Stomach (tissue), 9 donors: ENCODE results near the gene PRKCE. TPM values are rescaled to one million over a fixed set of nuclear protein-coding genes. Genes with fewer than 3 reads are reported as not detected.

ENCODE experiments used
- DNase-seq, 2 donors: peaks; one replicate each; pipeline versions ENCODE4 v3.0.0 to v3.0.0-alpha.2; 2013 to 2019
- H3K27ac ChIP-seq, 5 donors: fragments of 200-600 bp in 4 of 5; sonication (generic) in 4 of 5; one replicate each; pipeline ENCODE4 v1.5.1; 2013 to 2019; ENCODE audit warnings: mild to moderate bottlenecking in 1 of 5, moderate library complexity in 1 of 5
- H3K27me3 ChIP-seq, 3 donors: fragments of 200-600 bp; sonication (generic); one replicate each; pipeline ENCODE4 v1.5.1; 2017 to 2019; ENCODE audit warnings: mixed run types in 1 of 3
- H3K36me3 ChIP-seq, 4 donors: fragments of 200-600 bp; sonication (generic); 1 replicate in 3 of 4; 2 replicates in 1 of 4; pipeline ENCODE4 v1.5.1; 2016 to 2019
- H3K4me1 ChIP-seq, 4 donors: fragments of 200-600 bp; sonication (generic); one replicate each; pipeline ENCODE4 v1.5.1; 2016 to 2019
- H3K4me3 ChIP-seq, 4 donors: fragments of 200-600 bp; sonication (generic) in 3 of 4; one replicate each; pipeline ENCODE4 v1.5.1; 2016 to 2019; ENCODE audit warnings: mild to moderate bottlenecking in 1 of 4
- H3K9me3 ChIP-seq, 4 donors: fragments of 200-600 bp; sonication (generic); one replicate each; pipeline ENCODE4 v1.5.1; 2016 to 2019
- EP300 ChIP-seq: sonication (generic); formaldehyde crosslinking; IDR thresholded peaks from one replicate; pipeline ENCODE4 v1.6.1; 2017; ENCODE audit warnings: antibody characterized with exemption
- POLR2A ChIP-seq, 4 donors: fragments of 450-650 bp; IDR thresholded peaks; one replicate each; pipeline ENCODE4 v1.6.1; 2016; ENCODE audit warnings: antibody characterized with exemption in 4 of 4, control low read depth in 2 of 4, mild to moderate bottlenecking in 1 of 4, moderate library complexity in 1 of 4
- POLR2AphosphoS5 ChIP-seq, 3 donors: sonication (generic); formaldehyde crosslinking; IDR thresholded peaks; one replicate each; pipeline ENCODE4 v1.6.1; 2016; ENCODE audit warnings: antibody characterized with exemption in 3 of 3
- WGBS, 5 donors: extraction: QIAGEN DNeasy Blood & Tissue Kit in 3 of 5; methylation state at CpG; one replicate each; pipeline versions ENCODE4 v1.1.5 to v1.1.7; 2013 to 2018; 5-methylcytosine and 5-hydroxymethylcytosine counted together
- intact Hi-C: fragments of 100-400 bp; cut with DNase I; formaldehyde crosslinking; loops from one replicate; pipeline ENCODE4 v1.15.1; 2023; ENCODE audit warnings: low total_unique reads
- polyA plus RNA-seq, 3 donors: library from polyadenylated mRNA; stranded (reverse); fragments of 200-250 nt; gene quantifications; one replicate each; pipeline ENCODE4 v1.2.3, GENCODE V29; 2013
- total RNA-seq, 5 donors: library from RNA; depleted of rRNA; stranded (reverse); fragments of >200 nt; gene quantifications; one replicate each; pipeline versions ENCODE4 v1.1.0 to v1.2.3, GENCODE V29; 2014 to 2016
- TF ChIP-seq, protein P1 (sequence below), 7 experiments: fragments of 450-650 bp in 4 of 7; fragments of 200-600 bp in 3 of 7; sonication (generic) in 3 of 7; IDR thresholded peaks; one replicate each; pipeline ENCODE4 v1.5.1; 2016 to 2019; ENCODE audit warnings: antibody characterized with exemption in 7 of 7, control low read depth in 2 of 7, mild to moderate bottlenecking in 1 of 7
- donor health status: healthy with polysubstance abuse.
- donor health status: Bipolar disorder and iron deficiency.
- donor health status: healthy.

PRKCE gene
- total and polyA plus RNA-seq, 8 donors = 2.0 to 92.0 (median 10.0) TPM

DNA sequence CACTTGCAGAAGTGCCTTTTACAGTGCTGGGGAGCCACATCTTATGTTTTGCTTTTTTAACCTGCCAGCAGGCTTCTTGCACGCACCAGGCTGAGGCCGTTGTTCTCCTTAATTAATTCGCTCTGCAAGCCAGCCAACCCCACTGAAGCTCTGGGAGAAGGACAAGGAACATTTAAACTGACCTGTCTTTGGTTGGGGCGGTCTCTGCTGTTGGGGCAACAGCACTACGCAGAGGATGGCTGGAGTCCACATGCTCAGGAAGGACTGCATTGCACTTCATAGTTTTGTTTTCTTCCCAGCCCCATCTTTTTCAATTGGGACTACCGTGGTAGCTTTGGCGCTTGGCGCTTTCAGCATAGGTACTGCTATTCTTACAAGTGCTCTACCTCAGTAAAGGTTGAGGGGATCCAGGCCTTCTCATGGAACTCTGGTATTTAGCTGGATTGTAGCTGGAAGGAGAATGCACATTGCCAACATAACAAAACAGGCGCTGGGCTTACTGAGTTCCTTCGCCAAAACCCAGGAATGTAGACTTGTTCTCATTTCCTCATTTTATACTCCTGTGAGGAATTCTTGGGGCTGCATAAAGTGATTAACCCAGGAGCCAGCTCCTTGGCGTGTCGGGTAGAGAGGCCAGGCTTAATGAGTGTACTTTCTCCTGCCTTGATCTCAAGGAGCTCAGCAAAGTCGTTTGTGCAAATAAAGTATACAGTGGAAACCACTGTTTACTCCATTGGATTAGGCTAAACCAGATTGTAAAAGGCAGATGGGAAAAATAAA lies 146.2 kb downstream of the PRKCE start:
- no peaks in the 10 kb centered on the region for H3K27me3 ChIP-seq
- no peak for DNase-seq
- TF ChIP-seq EP300 (no peak), POLR2A (IDR thresholded peaks at IDR 0.05) (no peak), POLR2AphosphoS5 (IDR thresholded peaks at IDR 0.05) (no peak)
- TF ChIP-seq, protein P1, sequence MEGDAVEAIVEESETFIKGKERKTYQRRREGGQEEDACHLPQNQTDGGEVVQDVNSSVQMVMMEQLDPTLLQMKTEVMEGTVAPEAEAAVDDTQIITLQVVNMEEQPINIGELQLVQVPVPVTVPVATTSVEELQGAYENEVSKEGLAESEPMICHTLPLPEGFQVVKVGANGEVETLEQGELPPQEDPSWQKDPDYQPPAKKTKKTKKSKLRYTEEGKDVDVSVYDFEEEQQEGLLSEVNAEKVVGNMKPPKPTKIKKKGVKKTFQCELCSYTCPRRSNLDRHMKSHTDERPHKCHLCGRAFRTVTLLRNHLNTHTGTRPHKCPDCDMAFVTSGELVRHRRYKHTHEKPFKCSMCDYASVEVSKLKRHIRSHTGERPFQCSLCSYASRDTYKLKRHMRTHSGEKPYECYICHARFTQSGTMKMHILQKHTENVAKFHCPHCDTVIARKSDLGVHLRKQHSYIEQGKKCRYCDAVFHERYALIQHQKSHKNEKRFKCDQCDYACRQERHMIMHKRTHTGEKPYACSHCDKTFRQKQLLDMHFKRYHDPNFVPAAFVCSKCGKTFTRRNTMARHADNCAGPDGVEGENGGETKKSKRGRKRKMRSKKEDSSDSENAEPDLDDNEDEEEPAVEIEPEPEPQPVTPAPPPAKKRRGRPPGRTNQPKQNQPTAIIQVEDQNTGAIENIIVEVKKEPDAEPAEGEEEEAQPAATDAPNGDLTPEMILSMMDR (IDR thresholded peaks at IDR 0.05) = no peak
- H3K9me3 ChIP-seq = no peaks in the 10 kb centered on the region
- 73 to 79% (median 77%) methylated on average over 13 of the region's 13 CpGs for WGBS, 5 donors
- H3K4me1 ChIP-seq = peaks cover 0 to 35% (median 17%) of the 10 kb centered on the region in 4 donors
- intact Hi-C loops = no loop called here
- no peak overlapping the region for H3K27ac ChIP-seq
- no peaks in the 10 kb centered on the region for H3K36me3 ChIP-seq
- H3K4me3 ChIP-seq = no peak overlapping the region

DNA sequence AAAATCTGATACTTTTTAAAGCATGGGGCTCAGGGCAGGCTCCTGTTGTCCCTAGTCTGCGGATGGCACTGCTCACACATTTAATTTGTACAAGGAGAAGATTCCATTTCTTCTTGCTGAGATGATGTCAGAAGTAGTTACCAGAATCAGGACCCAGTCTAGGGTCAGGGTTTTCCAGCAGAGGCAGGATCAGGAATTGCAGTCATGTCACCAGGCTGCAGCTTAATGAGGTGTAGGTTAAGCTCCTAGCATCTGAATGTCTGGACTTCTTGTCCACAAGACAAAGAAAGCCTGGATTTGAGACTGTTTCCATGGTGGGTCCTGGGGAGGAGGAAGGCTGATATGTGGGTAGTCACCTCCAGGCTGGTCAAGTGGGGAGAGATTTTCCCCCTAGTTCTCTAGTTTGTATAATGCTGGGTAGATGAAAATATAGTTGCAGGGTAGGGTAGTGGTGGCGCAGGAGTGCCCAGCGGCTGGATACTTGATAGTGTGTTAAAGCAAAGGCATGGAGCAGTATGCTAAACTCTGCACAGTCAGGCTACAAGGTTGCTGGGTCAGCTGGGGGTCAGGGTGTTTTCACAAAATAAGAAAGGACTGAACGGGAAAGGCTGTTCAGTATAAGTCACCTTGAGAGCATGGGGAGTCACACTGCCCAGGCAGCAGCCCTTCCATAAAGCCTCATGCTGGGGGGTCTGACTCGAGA lies 148.4 kb downstream of the PRKCE start:
- WGBS, 5 donors = 88 to 96% (median 91%) methylated on average over 4 to 5 of the region's 5 CpGs
- TF ChIP-seq POLR2AphosphoS5 (IDR thresholded peaks at IDR 0.05) (no peak), POLR2A (IDR thresholded peaks at IDR 0.05) (no peak), EP300 (no peak)
- TF ChIP-seq, protein P1 (IDR thresholded peaks at IDR 0.05) = no peak
- no peak for DNase-seq
- Histone ChIP-seq H3K36me3 (no peaks in the 10 kb centered on the region), H3K4me3 (no peak overlapping the region), H3K27me3 (no peaks in the 10 kb centered on the region), H3K27ac (no peak overlapping the region), H3K4me1 (peaks cover 0 to 19% (median 5%) of the 10 kb centered on the region in 4 donors), H3K9me3 (no peaks in the 10 kb centered on the region)
- intact Hi-C loops = no loop called here

DNA sequence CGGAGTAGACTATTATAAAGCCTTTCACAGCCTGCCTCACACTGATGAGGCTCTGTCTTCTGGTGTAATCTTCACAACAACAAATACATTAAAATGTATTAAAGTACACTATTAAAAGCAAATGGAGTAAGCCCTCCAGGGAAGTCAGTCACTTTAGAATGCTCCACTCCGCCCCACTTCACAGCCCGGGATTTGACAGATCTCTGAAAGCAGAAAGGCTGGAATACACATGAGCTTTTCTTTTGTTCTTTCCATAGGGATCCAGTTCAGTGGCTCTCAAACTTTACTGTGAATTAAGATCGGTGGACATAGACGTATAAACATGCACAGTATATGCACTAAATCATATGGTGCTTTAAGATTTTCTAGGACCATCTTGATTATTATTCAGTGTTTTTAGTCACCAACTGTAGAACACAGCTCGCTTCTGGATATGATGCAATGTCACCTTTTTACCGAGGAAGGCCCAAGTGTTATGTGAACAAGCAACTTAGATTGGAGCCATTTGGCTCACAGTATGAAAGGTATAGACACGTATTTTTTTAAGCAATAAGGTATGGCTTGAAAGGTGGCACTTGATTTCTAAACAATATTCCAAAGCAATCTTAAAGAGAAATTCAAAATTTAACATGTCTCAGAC lies 151.1 kb downstream of the PRKCE start:
- no peak for TF ChIP-seq EP300
- TF ChIP-seq POLR2A (IDR thresholded peaks at IDR 0.05) = no peak
- intact Hi-C loops = no loop called here
- Histone ChIP-seq H3K4me1 (peaks cover 0 to 11% (median 2%) of the 10 kb centered on the region in 4 donors), H3K4me3 (no peak overlapping the region), H3K27ac (no peak overlapping the region), H3K27me3 (no peaks in the 10 kb centered on the region), H3K9me3 (no peaks in the 10 kb centered on the region), H3K36me3 (no peaks in the 10 kb centered on the region)
- no peak for DNase-seq
- 91 to 93% (median 92%) methylated on average over 8 of the region's 8 CpGs for WGBS, 5 donors

DNA sequence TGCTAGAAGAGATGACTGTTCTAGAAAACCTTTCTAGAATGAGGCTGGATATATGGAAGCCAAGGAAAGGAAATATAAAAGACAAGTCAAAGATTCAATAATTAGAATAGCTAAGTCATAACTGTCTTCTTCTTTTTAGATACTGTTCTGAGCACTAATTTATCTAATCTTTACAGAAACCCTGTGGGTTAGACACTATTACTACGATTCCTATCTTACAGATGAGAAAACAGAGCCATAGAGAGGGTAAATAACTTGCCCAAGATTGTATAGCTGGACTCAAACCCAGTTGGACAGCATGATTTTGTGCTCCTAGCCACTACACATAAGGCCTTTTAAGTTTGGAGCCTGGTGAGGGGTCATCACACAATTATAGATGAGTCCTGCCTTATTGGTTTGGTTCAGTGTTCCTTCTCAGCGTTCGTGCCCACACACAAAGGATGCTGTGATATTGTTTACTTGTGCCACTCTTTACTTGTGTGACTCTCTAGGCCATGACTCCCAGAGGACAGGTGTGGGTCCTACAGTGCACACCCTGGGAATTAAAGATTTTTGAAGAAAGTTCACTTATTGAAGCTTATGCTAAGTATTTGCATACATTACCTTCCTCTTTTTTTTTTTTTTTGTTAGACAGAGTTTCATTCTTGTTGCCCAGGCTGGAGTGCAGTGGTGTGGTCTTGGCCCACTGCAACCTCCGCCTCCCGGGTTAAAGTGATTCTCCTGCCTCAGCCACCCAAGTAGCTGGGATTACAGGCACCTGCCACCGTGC lies 153.7 kb downstream of the PRKCE start:
- no peak for DNase-seq
- no peaks in the 10 kb centered on the region for H3K27me3 ChIP-seq
- intact Hi-C loops = no loop called here
- WGBS, 5 donors = 87 to 95% (median 91%) methylated on average over 6 of the region's 6 CpGs
- no peaks in the 10 kb centered on the region for H3K9me3 ChIP-seq
- H3K4me1 ChIP-seq = peaks cover 0 to 6% (median 0%) of the 10 kb centered on the region in 4 donors
- H3K4me3 ChIP-seq = no peak overlapping the region
- TF ChIP-seq EP300 (no peak), POLR2A (IDR thresholded peaks at IDR 0.05) (no peak), POLR2AphosphoS5 (IDR thresholded peaks at IDR 0.05) (no peak)
- TF ChIP-seq, protein P1 (IDR thresholded peaks at IDR 0.05) = no peak
- no peak overlapping the region for H3K27ac ChIP-seq
- no peaks in the 10 kb centered on the region for H3K36me3 ChIP-seq
